Body of pancreas (tissue), 4 donors: ENCODE data around the gene MOGAT3. TPM values are rescaled to one million over a fixed set of nuclear protein-coding genes. Genes with fewer than 3 reads are reported as not detected.

ENCODE experiments used
- ATAC-seq: fragments of 150-250 bp; one replicate; pipeline ENCODE4 v1.9.1; 2016
- DNase-seq, 4 donors: peaks; one replicate each; pipeline ENCODE4 v3.0.0-alpha.2; 2019
- H3K27ac ChIP-seq, 4 donors: fragments of 200-600 bp; sonication (generic); 1 replicate in 3 of 4; 2 replicates in 1 of 4; pipeline versions ENCODE4 v1.5.1 to v1.6.1; 2016 to 2019; ENCODE audit warnings: mild to moderate bottlenecking in 1 of 4, mixed read lengths in 1 of 4, moderate library complexity in 1 of 4
- H3K27me3 ChIP-seq, 2 donors: fragments of 200-600 bp; sonication (generic); one replicate each; pipeline ENCODE4 v1.6.0; 2016; ENCODE audit warnings: mild to moderate bottlenecking in 1 of 2
- H3K36me3 ChIP-seq, 2 donors: fragments of 200-600 bp; sonication (generic); replicated peaks in 1 of 2; 2 replicates each; pipeline ENCODE4 v1.5.1; 2016; ENCODE audit warnings: low read depth in 2 of 2; ENCODE audit not compliant: insufficient read depth in 1 of 2
- H3K4me1 ChIP-seq: fragments of 200-600 bp; sonication (generic); one replicate; pipeline ENCODE4 v1.6.0; 2016
- H3K4me3 ChIP-seq, 2 donors: fragments of 200-600 bp; sonication (generic); 1 replicate in 1 of 2; 2 replicates in 1 of 2; pipeline ENCODE4 v1.5.1; 2016 to 2019
- H3K9me3 ChIP-seq, 3 donors: fragments of 200-600 bp; sonication (generic); 1 replicate in 2 of 3; 2 replicates in 1 of 3; pipeline ENCODE4 v1.5.1; 2016
- POLR2A ChIP-seq, 3 donors: fragments of 450-650 bp; IDR thresholded peaks; one replicate each; pipeline ENCODE4 v1.6.1; 2016; ENCODE audit warnings: antibody characterized with exemption in 3 of 3, mild to moderate bottlenecking in 2 of 3
- WGBS, 2 donors: methylation state at CpG; one replicate each; pipeline ENCODE4 v1.1.5; 2017; 5-methylcytosine and 5-hydroxymethylcytosine counted together
- intact Hi-C: fragments of 100-400 bp; cut with DNase I; formaldehyde crosslinking; loops from one replicate; pipeline ENCODE4 v1.15.1; 2023
- total RNA-seq, 2 donors: library from RNA; depleted of rRNA; stranded (reverse); fragments of >200 nt; gene quantifications; one replicate each; pipeline ENCODE4 v1.1.0, GENCODE V29; 2016
- TF ChIP-seq, protein P1 (sequence below), 7 experiments: fragments of 450-650 bp in 4 of 7; fragments of 200-600 bp in 3 of 7; sonication (generic) in 3 of 7; IDR thresholded peaks; one replicate each; pipeline ENCODE4 v1.5.1; 2016 to 2019; ENCODE audit warnings: antibody characterized with exemption in 7 of 7

MOGAT3 gene
- total RNA-seq, 2 donors from 2014 or later = not detected

DNA sequence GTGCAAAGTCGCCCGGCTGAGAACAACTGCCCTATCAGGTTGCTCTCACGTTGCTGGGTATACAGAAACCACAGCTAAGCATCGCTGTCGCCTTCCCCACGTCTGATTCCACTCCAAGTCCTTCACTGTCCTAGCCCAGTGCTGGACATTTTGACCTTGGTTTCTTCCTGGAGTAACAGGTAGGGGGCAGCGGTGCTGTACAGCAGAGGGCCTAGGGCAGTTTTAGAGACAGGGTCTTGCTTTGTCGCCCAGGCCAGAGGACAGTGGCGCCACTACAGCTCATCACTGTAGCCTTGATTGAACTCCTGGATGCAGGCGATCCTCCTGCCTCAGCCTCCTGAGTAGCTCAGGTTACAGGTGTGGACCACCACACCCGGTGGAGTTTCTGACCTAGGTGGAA lies 34.2 kb upstream of the MOGAT3 start:
- Histone ChIP-seq H3K9me3 (no peaks in the 10 kb centered on the region), H3K4me3 (no peak overlapping the region), H3K27ac (no peak overlapping the region), H3K36me3 (peaks cover 0 to 1% of the 10 kb centered on the region in 2 donors), H3K27me3 (no peaks in the 10 kb centered on the region), H3K4me1 (peaks cover 58% of the 10 kb centered on the region)
- DNase-seq = no peak
- TF ChIP-seq, protein P1, sequence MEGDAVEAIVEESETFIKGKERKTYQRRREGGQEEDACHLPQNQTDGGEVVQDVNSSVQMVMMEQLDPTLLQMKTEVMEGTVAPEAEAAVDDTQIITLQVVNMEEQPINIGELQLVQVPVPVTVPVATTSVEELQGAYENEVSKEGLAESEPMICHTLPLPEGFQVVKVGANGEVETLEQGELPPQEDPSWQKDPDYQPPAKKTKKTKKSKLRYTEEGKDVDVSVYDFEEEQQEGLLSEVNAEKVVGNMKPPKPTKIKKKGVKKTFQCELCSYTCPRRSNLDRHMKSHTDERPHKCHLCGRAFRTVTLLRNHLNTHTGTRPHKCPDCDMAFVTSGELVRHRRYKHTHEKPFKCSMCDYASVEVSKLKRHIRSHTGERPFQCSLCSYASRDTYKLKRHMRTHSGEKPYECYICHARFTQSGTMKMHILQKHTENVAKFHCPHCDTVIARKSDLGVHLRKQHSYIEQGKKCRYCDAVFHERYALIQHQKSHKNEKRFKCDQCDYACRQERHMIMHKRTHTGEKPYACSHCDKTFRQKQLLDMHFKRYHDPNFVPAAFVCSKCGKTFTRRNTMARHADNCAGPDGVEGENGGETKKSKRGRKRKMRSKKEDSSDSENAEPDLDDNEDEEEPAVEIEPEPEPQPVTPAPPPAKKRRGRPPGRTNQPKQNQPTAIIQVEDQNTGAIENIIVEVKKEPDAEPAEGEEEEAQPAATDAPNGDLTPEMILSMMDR (IDR thresholded peaks at IDR 0.05) = peak in 1 of 7 experiments; percentile 14
- no peak for TF ChIP-seq POLR2A (IDR thresholded peaks at IDR 0.05)
- no peak for ATAC-seq
- intact Hi-C loops = no loop called here
- 67 to 73% methylated on average over 9 to 11 of the region's 11 CpGs for WGBS, 2 donors

DNA sequence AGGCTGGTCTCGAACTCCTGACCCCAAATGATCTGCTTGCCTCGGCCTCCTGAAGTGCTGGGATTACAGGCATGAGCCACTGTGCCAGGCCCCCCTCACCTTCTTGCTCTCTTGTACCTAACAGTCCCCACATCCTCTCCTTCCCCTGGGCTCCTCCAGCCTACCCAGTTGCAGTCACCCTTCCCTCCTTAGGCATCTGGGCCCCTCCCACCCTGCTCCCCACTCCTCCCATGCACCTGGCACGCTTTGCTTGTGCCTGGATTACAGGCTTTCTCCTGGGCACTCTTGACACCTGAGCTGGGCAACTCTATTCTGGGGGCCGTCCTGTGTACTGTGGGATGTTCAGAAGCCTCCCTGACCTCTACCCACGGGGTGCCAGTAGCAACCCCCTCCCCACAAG lies 33.8 kb upstream of the MOGAT3 start:
- peaks cover 0 to 1% of the 10 kb centered on the region in 2 donors for H3K36me3 ChIP-seq
- TF ChIP-seq, protein P1 (IDR thresholded peaks at IDR 0.05) = no peak
- TF ChIP-seq POLR2A (IDR thresholded peaks at IDR 0.05) = no peak
- H3K9me3 ChIP-seq = no peaks in the 10 kb centered on the region
- ATAC-seq = no peak
- H3K27me3 ChIP-seq = no peaks in the 10 kb centered on the region
- intact Hi-C loops = no loop called here
- WGBS, 2 donors = 66 to 85% methylated on average over 5 of the region's 5 CpGs
- H3K4me3 ChIP-seq = no peak overlapping the region
- H3K27ac ChIP-seq = no peak overlapping the region
- no peak for DNase-seq
- peaks cover 55% of the 10 kb centered on the region for H3K4me1 ChIP-seq

- no peak for TF ChIP-seq POLR2A (IDR thresholded peaks at IDR 0.05)
- TF ChIP-seq, protein P1 (IDR thresholded peaks at IDR 0.05) = no peak
- Histone ChIP-seq H3K36me3 (peaks cover 0 to 1% of the 10 kb centered on the region in 2 donors), H3K4me3 (no peak overlapping the region), H3K27me3 (no peaks in the 10 kb centered on the region), H3K4me1 (peaks cover 49% of the 10 kb centered on the region), H3K9me3 (no peaks in the 10 kb centered on the region), H3K27ac (no peak overlapping the region)
- ATAC-seq (no peak), DNase-seq (no peak)
- 75 to 79% methylated on average over 13 to 21 of the region's 21 CpGs for WGBS, 2 donors
- intact Hi-C loops = no loop called here
These were observed 33.2 kb upstream of the MOGAT3 start for GRCh38 chr7:101233907-101234547.

DNA sequence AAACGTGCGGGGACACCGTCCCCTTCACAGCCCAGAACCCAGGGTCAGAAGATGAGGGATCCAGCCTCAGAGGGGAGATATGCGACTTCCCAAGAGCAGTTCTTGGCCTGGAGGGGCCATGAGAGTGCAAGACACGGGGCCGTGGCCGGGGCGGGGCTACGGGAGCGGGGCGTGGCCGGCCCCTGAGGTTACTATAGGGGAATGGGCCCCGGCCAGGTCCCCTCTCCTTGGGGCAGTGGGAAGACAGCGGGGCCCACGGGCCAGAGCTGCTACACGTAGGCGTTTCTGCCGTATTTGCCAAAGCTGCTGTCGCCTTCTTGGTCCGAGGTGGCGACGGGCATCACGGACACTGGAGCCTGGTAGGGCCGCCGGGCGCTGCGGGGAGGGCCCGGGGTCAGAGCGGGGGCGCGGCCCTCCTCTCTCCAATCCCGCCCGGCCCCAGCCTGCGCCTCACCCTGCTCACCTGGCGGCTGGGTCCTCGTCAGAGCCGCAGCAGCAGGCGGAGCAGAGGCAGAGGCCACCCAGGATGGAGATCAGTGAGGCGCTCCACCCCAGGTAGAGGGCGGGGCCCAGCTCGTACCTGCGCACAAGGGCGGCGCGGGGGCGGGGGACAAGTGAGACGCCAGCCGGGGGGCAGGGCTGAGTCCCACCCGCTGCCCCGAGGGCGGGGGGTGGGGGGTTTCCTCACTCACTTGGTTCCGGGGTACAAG lies 31.5 kb upstream of the MOGAT3 start:
- Histone ChIP-seq H3K27ac (peak overlapping the region; percentile 53 to 90 (median 63)), H3K9me3 (no peaks in the 10 kb centered on the region), H3K36me3 (peaks cover 0 to 4% of the 10 kb centered on the region in 2 donors), H3K27me3 (no peaks in the 10 kb centered on the region), H3K4me3 (peak overlapping the region in 1 of 2 donors; percentile 33), H3K4me1 (peaks cover 31% of the 10 kb centered on the region)
- DNase-seq = peak; percentile 69 to 81 (median 79)
- intact Hi-C loops = no loop called here
- WGBS, 2 donors = 5 to 20% methylated on average over 3 to 48 of the region's 52 CpGs
- TF ChIP-seq POLR2A (IDR thresholded peaks at IDR 0.05) = peak; percentile 15 to 55 (median 44)
- TF ChIP-seq, protein P1 (IDR thresholded peaks at IDR 0.05) = no peak
- ATAC-seq = peak; percentile 85
